Mesodermal cell (in vitro differentiated cells): ENCODE data around the gene NPPA.

Source experiments
- H3K27ac ChIP-seq: 2 replicates; pipeline ENCODE4 v1.7.0; 2013; ENCODE audit warnings: mild to moderate bottlenecking, low read depth, low read length, moderate library complexity; ENCODE audit not compliant: severe bottlenecking
- H3K36me3 ChIP-seq: 2 replicates; pipeline ENCODE4 v1.7.1; 2013; ENCODE audit warnings: mild to moderate bottlenecking, low read length, moderate library complexity; ENCODE audit not compliant: control insufficient read depth, insufficient read depth
- H3K4me1 ChIP-seq: one replicate; pipeline ENCODE4 v1.7.1; 2013; ENCODE audit warnings: mild to moderate bottlenecking, low read length; ENCODE audit not compliant: insufficient read depth, control insufficient read depth, poor library complexity, severe bottlenecking
- H3K4me3 ChIP-seq: 2 replicates; pipeline ENCODE4 v1.7.0; 2013; ENCODE audit warnings: low read length, control low read depth, mild to moderate bottlenecking; ENCODE audit not compliant: insufficient read depth, poor library complexity, severe bottlenecking; ENCODE audit errors: extremely low read depth
- H3K9me3 ChIP-seq: 2 replicates; pipeline ENCODE4 v1.7.1; 2013; ENCODE audit warnings: mild to moderate bottlenecking, low read length, moderate library complexity; ENCODE audit not compliant: control insufficient read depth
- WGBS, 2 experiments: methylation state at CpG; one replicate each; pipeline ENCODE4 v1.1.5; 2013; ENCODE audit warnings: missing lambda C conversion rate in 2 of 2; ENCODE audit not compliant: insufficient coverage in 2 of 2; 5-methylcytosine and 5-hydroxymethylcytosine counted together

Gene NPPA

GRCh38 chr1:11858158-11858557, 10.6 kb upstream of the NPPA start:
- WGBS, 2 experiments: 82 to 88% methylated on average over 12 to 14 of the region's 14 CpGs
- Histone ChIP-seq H3K36me3 (no peaks in the 10 kb centered on the region), H3K27ac (no peak overlapping the region), H3K4me1 (peaks cover 34% of the 10 kb centered on the region), H3K4me3 (peak overlapping the region; percentile 34), H3K9me3 (no peaks in the 10 kb centered on the region)

- 44 to 64% methylated on average over 6 to 8 of the region's 10 CpGs for WGBS, 2 experiments
- H3K4me3 ChIP-seq: no peak overlapping the region
- no peaks in the 10 kb centered on the region for H3K36me3 ChIP-seq
- H3K9me3 ChIP-seq: no peaks in the 10 kb centered on the region
- no peak overlapping the region for H3K27ac ChIP-seq
- peaks cover 34% of the 10 kb centered on the region for H3K4me1 ChIP-seq
Observed at GRCh38 chr1:11857164-11857851, 9.7 kb upstream of the NPPA start.

GRCh38 chr1:11856698-11857097, 9.1 kb upstream of the NPPA start:
- WGBS, 2 experiments: 84 to 94% methylated on average over 2 of the region's 3 CpGs
- Histone ChIP-seq H3K4me3 (no peak overlapping the region), H3K4me1 (peaks cover 34% of the 10 kb centered on the region), H3K36me3 (no peaks in the 10 kb centered on the region), H3K9me3 (no peaks in the 10 kb centered on the region), H3K27ac (no peak overlapping the region)

GRCh38 chr1:11855430-11855829, 7.8 kb upstream of the NPPA start:
- H3K4me1 ChIP-seq: peaks cover 32% of the 10 kb centered on the region
- WGBS, 2 experiments: 83 to 100% methylated on average over 3 of the region's 8 CpGs
- no peak overlapping the region for H3K4me3 ChIP-seq
- H3K9me3 ChIP-seq: no peaks in the 10 kb centered on the region
- no peaks in the 10 kb centered on the region for H3K36me3 ChIP-seq
- no peak overlapping the region for H3K27ac ChIP-seq

GRCh38 chr1:11854519-11854918, 6.9 kb upstream of the NPPA start:
- H3K27ac ChIP-seq: no peak overlapping the region
- 72 to 77% methylated on average over 6 to 8 of the region's 8 CpGs for WGBS, 2 experiments
- H3K4me1 ChIP-seq: peaks cover 23% of the 10 kb centered on the region
- H3K9me3 ChIP-seq: no peaks in the 10 kb centered on the region
- no peak overlapping the region for H3K4me3 ChIP-seq
- H3K36me3 ChIP-seq: peaks cover 3% of the 10 kb centered on the region

- H3K36me3 ChIP-seq: peaks cover 25% of the 10 kb centered on the region
- WGBS, 2 experiments: 89 to 96% methylated on average over 7 of the region's 7 CpGs
- H3K4me1 ChIP-seq: no peaks in the 10 kb centered on the region
- H3K4me3 ChIP-seq: no peak overlapping the region
- no peak overlapping the region for H3K27ac ChIP-seq
- no peaks in the 10 kb centered on the region for H3K9me3 ChIP-seq
Observed at GRCh38 chr1:11851180-11851579, 3.6 kb upstream of the NPPA start.

- H3K4me1 ChIP-seq: no peaks in the 10 kb centered on the region
- H3K4me3 ChIP-seq: no peak overlapping the region
- WGBS, 2 experiments: 72 to 78% methylated on average over 10 to 11 of the region's 11 CpGs
- H3K27ac ChIP-seq: no peak overlapping the region
- H3K9me3 ChIP-seq: no peaks in the 10 kb centered on the region
- peaks cover 35% of the 10 kb centered on the region for H3K36me3 ChIP-seq
Observed at GRCh38 chr1:11850156-11850555, 2.6 kb upstream of the NPPA start.

GRCh38 chr1:11848373-11848700, 754 bp upstream of the NPPA start:
- 93 to 96% methylated on average over 6 to 8 of the region's 9 CpGs for WGBS, 2 experiments
- Histone ChIP-seq H3K4me1 (no peaks in the 10 kb centered on the region), H3K27ac (no peak overlapping the region), H3K4me3 (no peak overlapping the region), H3K9me3 (no peaks in the 10 kb centered on the region), H3K36me3 (peaks cover 53% of the 10 kb centered on the region)

- H3K9me3 ChIP-seq: no peaks in the 10 kb centered on the region
- 86 to 90% methylated on average over 2 to 3 of the region's 5 CpGs for WGBS, 2 experiments
- no peak overlapping the region for H3K4me3 ChIP-seq
- H3K4me1 ChIP-seq: no peaks in the 10 kb centered on the region
- no peak overlapping the region for H3K27ac ChIP-seq
- peaks cover 77% of the 10 kb centered on the region for H3K36me3 ChIP-seq
Observed at GRCh38 chr1:11845641-11846335, 1.8 kb downstream of the NPPA start.

GRCh38 chr1:11842154-11843041, 5.2 kb downstream of the NPPA start:
- 95 to 97% methylated on average over 10 to 14 of the region's 19 CpGs for WGBS, 2 experiments

More at GRCh38 chr1:11842154-11843041, 5.2 kb downstream of the NPPA start:
- H3K27ac ChIP-seq: no peak overlapping the region
- H3K4me3 ChIP-seq: no peak overlapping the region
- no peaks in the 10 kb centered on the region for H3K9me3 ChIP-seq
- peaks cover 86% of the 10 kb centered on the region for H3K36me3 ChIP-seq
- H3K4me1 ChIP-seq: no peaks in the 10 kb centered on the region
